K562 (cell line): ENCODE measurements around the gene CNOT10. TPM values are rescaled to one million over a fixed set of nuclear protein-coding genes. Genes with fewer than 3 reads are reported as not detected.
A peak's percentile ranks its signal among the peaks of the same experiment; 100 is the strongest.

Source experiments
- ARNT ChIP-seq, 2 experiments: fragments of 450-650 bp; IDR thresholded peaks; 2 replicates each; pipeline ENCODE4 v1.6.1; 2016; ENCODE audit warnings: mild to moderate bottlenecking in 1 of 2
- BCOR ChIP-seq: fragments of 450-650 bp; IDR thresholded peaks from 2 replicates; pipeline ENCODE4 v1.6.1; 2016
- CEBPB ChIP-seq: fragments of 450-650 bp; IDR thresholded peaks from 2 replicates; pipeline ENCODE4 v1.6.1; 2016; ENCODE audit warnings: missing genetic modification characterization, missing compliant biosample characterization
- ETV5 ChIP-seq: sonication (generic); formaldehyde crosslinking; IDR thresholded peaks from 2 replicates; pipeline ENCODE4 v1.4.0; 2020; ENCODE audit warnings: low read depth, mild to moderate bottlenecking, missing genetic modification reagents
- FOXK1 ChIP-seq: sonication (generic); formaldehyde crosslinking; IDR thresholded peaks from 2 replicates; pipeline ENCODE4 v1.8.0; 2022; ENCODE audit warnings: missing genetic modification reagents, mild to moderate bottlenecking, borderline replicate concordance
- ILF3 ChIP-seq: fragments of 450-650 bp; IDR thresholded peaks from 2 replicates; pipeline ENCODE4 v1.6.1; 2018; ENCODE audit warnings: antibody characterized with exemption, mild to moderate bottlenecking, moderate library complexity, borderline replicate concordance
- KDM1A ChIP-seq, 2 experiments: fragments of 450-650 bp; IDR thresholded peaks; 2 replicates each; pipeline ENCODE4 v1.6.1; 2016; ENCODE audit warnings: mild to moderate bottlenecking in 2 of 2
- MTA3 ChIP-seq: fragments of 450-650 bp; formaldehyde crosslinking; IDR thresholded peaks from 2 replicates; pipeline ENCODE4 v1.6.1; 2017; ENCODE audit warnings: mild to moderate bottlenecking, borderline replicate concordance
- NCOA4 ChIP-seq: fragments of 450-650 bp; IDR thresholded peaks from 2 replicates; pipeline ENCODE4 v1.6.1; 2018; ENCODE audit warnings: mild to moderate bottlenecking; ENCODE audit not compliant: partially characterized antibody
- NR2C1 ChIP-seq, 2 experiments: fragments of 450-650 bp; IDR thresholded peaks; 2 replicates each; pipeline ENCODE4 v1.6.1; 2017; ENCODE audit warnings: mild to moderate bottlenecking in 2 of 2, antibody characterized with exemption in 1 of 2, inconsistent platforms in 1 of 2, missing compliant biosample characterization in 1 of 2, missing genetic modification characterization in 1 of 2
- POLR2A ChIP-seq: fragments of 450-650 bp; conservative IDR thresholded peaks from 2 replicates; pipeline ENCODE4 v1.6.1; 2016
- POLR2AphosphoS5 ChIP-seq: IDR thresholded peaks from 2 replicates; pipeline ENCODE4 v1.6.1; 2011; ENCODE audit warnings: mild to moderate bottlenecking, low read depth, low read length, moderate library complexity; ENCODE audit not compliant: control insufficient read depth, insufficient read depth
- RUNX1 ChIP-seq: sonication (generic); IDR thresholded peaks from 2 replicates; pipeline ENCODE4 v1.6.1; 2016; ENCODE audit warnings: antibody characterized with exemption, low read depth
- SMAD3 ChIP-seq: fragments of 450-650 bp; formaldehyde crosslinking; conservative IDR thresholded peaks from 2 replicates; pipeline ENCODE4 v1.4.0; 2020; ENCODE audit warnings: mild to moderate bottlenecking
- SRSF3 ChIP-seq: fragments of 200-400 bp; formaldehyde crosslinking; IDR thresholded peaks from 2 replicates; pipeline ENCODE4 v1.6.1; 2016; ENCODE audit warnings: mild to moderate bottlenecking, low read length, moderate library complexity; ENCODE audit not compliant: insufficient read depth
- TRIM24 ChIP-seq, 2 experiments: fragments of 450-650 bp; IDR thresholded peaks; 2 replicates each; pipeline ENCODE4 v1.6.1; 2016
- XRCC3 ChIP-seq: fragments of 450-650 bp; IDR thresholded peaks from 2 replicates; pipeline ENCODE4 v1.6.1; 2017; ENCODE audit warnings: mild to moderate bottlenecking, moderate library complexity
- ZNF778 ChIP-seq: fragments of 450-650 bp; formaldehyde crosslinking; IDR thresholded peaks from 2 replicates; pipeline ENCODE4 v1.4.0; 2020; ENCODE audit warnings: mild to moderate bottlenecking, moderate library complexity
- ZSCAN32 ChIP-seq: fragments of 450-650 bp; formaldehyde crosslinking; IDR thresholded peaks from 2 replicates; pipeline ENCODE4 v1.4.0; 2020; ENCODE audit warnings: mild to moderate bottlenecking, moderate library complexity
- polyA plus RNA-seq, 8 experiments: library from polyadenylated mRNA; depleted of rRNA in 4 of 8; stranded (reverse) in 5 of 8; unstranded in 3 of 8; fragments of >200 nt; fragmentation: Nextera tagmentation in 2 of 8; fragmentation: Illumina TruSeq in 1 of 8; extraction: Ambion mirVana in 2 of 8; extraction: Trizol in 1 of 8; gene quantifications; 2 replicates each; pipeline versions ENCODE4 v1.2.1 to v1.2.3, GENCODE V29; 2011 to 2014; ENCODE audit warnings: inconsistent platforms in 1 of 8, missing spikeins in 1 of 8
- total RNA-seq, 7 experiments: library from RNA; depleted of rRNA in 6 of 7; stranded (reverse); fragments of >200 nt in 6 of 7; fragmentation: Illumina TruSeq in 2 of 7; extraction: Trizol in 2 of 7; gene quantifications; 2 replicates each; pipeline versions ENCODE4 v1.2.1 to v1.2.3, GENCODE V29; 2011 to 2021; ENCODE audit warnings: low replicate concordance in 1 of 7
- TF ChIP-seq, protein P1 (sequence below): fragments of 250-450 bp; sonication (Bioruptor Pico); IDR thresholded peaks from 2 replicates; pipeline ENCODE4 v1.8.0; 2022; ENCODE audit warnings: moderate library complexity, mild to moderate bottlenecking, inconsistent platforms
- TF ChIP-seq, protein P2 (sequence below), 2 experiments: fragments of 450-650 bp; IDR thresholded peaks; 2 replicates each; pipeline ENCODE4 v1.6.1; 2018; ENCODE audit warnings: mild to moderate bottlenecking in 2 of 2, low read depth in 1 of 2; ENCODE audit not compliant: partially characterized antibody in 2 of 2
- TF ChIP-seq, protein P3 (sequence below): fragments of 450-650 bp; formaldehyde crosslinking; IDR thresholded peaks from 2 replicates; pipeline ENCODE4 v1.4.0; 2020; ENCODE audit warnings: mild to moderate bottlenecking
- TF ChIP-seq, protein P4 (sequence below): fragments of 450-650 bp; IDR thresholded peaks from one replicate; pipeline ENCODE4 v1.6.1; 2018; ENCODE audit warnings: mild to moderate bottlenecking, moderate library complexity; ENCODE audit not compliant: partially characterized antibody

The CNOT10 gene
- total and polyA plus RNA-seq, 9 of the 15 experiments (the other 6 are each of a cell fraction or from before 2014, with no cell fraction given), result 35.7 to 114 (median 81.9) TPM

DNA sequence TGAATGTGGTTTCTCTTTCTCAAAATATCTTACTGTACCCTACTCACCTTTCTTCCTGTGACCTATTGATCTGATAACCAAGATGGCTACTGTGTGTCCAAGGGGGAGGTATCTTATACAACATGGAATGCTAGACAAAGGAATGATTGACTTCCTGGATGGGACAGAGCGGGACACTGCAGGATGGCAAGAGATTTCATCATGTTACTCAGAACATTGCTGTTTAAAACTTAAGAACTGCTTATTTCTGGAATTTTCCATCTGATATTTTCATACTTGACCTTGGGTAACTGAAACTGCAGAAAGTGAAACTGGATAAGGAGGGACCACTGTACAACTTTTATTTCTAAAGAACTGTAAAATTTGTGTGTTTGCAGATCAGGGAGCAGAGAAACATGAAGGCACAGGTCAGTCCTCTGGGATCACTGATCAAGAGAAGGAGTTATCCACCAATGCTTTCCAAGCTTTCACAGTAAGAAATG lies 18.5 kb downstream of the CNOT10 start (continued):
- TF ChIP-seq, protein P1, sequence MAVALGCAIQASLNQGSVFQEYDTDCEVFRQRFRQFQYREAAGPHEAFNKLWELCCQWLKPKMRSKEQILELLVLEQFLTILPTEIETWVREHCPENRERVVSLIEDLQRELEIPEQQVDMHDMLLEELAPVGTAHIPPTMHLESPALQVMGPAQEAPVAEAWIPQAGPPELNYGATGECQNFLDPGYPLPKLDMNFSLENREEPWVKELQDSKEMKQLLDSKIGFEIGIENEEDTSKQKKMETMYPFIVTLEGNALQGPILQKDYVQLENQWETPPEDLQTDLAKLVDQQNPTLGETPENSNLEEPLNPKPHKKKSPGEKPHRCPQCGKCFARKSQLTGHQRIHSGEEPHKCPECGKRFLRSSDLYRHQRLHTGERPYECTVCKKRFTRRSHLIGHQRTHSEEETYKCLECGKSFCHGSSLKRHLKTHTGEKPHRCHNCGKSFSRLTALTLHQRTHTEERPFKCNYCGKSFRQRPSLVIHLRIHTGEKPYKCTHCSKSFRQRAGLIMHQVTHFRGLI (CRISPR knock-in tag), result no peak
- TF ChIP-seq FOXK1 (CRISPR knock-in tag) (no peak), MTA3 (0 out of 2 replicates have a peak, but pooled peaks have one; percentile 35), ILF3 (no peak), NR2C1 (IDR thresholded peaks at IDR 0.05) (peak; percentile 55; the same call in 1 of the 2 replicates), NR2C1 (tag; IDR thresholded peaks at IDR 0.05) (peak; percentile 78), POLR2AphosphoS5 (no peak), ARNT (IDR thresholded peaks at IDR 0.05) (no peak), TRIM24 (IDR thresholded peaks at IDR 0.05) (peak; percentile 65 to 67; a peak in 2 of 4 replicates), KDM1A (IDR thresholded peaks at IDR 0.05) (no peak), NCOA4 (no peak), ZSCAN32 (CRISPR knock-in tag) (no peak), XRCC3 (no peak), BCOR (no peak), SRSF3 (no peak), ZNF778 (CRISPR knock-in tag) (no peak), RUNX1 (no peak), CEBPB (tag) (no peak), ETV5 (no peak), SMAD3 (CRISPR knock-in tag) (no peak), POLR2A (no peak)
- TF ChIP-seq, protein P2, sequence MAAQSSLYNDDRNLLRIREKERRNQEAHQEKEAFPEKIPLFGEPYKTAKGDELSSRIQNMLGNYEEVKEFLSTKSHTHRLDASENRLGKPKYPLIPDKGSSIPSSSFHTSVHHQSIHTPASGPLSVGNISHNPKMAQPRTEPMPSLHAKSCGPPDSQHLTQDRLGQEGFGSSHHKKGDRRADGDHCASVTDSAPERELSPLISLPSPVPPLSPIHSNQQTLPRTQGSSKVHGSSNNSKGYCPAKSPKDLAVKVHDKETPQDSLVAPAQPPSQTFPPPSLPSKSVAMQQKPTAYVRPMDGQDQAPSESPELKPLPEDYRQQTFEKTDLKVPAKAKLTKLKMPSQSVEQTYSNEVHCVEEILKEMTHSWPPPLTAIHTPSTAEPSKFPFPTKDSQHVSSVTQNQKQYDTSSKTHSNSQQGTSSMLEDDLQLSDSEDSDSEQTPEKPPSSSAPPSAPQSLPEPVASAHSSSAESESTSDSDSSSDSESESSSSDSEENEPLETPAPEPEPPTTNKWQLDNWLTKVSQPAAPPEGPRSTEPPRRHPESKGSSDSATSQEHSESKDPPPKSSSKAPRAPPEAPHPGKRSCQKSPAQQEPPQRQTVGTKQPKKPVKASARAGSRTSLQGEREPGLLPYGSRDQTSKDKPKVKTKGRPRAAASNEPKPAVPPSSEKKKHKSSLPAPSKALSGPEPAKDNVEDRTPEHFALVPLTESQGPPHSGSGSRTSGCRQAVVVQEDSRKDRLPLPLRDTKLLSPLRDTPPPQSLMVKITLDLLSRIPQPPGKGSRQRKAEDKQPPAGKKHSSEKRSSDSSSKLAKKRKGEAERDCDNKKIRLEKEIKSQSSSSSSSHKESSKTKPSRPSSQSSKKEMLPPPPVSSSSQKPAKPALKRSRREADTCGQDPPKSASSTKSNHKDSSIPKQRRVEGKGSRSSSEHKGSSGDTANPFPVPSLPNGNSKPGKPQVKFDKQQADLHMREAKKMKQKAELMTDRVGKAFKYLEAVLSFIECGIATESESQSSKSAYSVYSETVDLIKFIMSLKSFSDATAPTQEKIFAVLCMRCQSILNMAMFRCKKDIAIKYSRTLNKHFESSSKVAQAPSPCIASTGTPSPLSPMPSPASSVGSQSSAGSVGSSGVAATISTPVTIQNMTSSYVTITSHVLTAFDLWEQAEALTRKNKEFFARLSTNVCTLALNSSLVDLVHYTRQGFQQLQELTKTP (IDR thresholded peaks at IDR 0.05; ENCODE audit: low read depth in 1 of 2, partially characterized antibody in 2 of 2), result peak in 1 of 2 experiments; percentile 36
- TF ChIP-seq, protein P3, sequence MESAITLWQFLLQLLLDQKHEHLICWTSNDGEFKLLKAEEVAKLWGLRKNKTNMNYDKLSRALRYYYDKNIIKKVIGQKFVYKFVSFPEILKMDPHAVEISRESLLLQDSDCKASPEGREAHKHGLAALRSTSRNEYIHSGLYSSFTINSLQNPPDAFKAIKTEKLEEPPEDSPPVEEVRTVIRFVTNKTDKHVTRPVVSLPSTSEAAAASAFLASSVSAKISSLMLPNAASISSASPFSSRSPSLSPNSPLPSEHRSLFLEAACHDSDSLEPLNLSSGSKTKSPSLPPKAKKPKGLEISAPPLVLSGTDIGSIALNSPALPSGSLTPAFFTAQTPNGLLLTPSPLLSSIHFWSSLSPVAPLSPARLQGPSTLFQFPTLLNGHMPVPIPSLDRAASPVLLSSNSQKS (CRISPR knock-in tag), result no peak
- TF ChIP-seq, protein P4, sequence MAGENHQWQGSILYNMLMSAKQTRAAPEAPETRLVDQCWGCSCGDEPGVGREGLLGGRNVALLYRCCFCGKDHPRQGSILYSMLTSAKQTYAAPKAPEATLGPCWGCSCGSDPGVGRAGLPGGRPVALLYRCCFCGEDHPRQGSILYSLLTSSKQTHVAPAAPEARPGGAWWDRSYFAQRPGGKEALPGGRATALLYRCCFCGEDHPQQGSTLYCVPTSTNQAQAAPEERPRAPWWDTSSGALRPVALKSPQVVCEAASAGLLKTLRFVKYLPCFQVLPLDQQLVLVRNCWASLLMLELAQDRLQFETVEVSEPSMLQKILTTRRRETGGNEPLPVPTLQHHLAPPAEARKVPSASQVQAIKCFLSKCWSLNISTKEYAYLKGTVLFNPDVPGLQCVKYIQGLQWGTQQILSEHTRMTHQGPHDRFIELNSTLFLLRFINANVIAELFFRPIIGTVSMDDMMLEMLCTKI, result no peak
